RWPE1 (cell line): ENCODE results near the gene MCAT.
A peak's percentile ranks its signal among the peaks of the same experiment; 100 is the strongest.

Source experiments
- CTCF ChIA-PET: fragments of 350-600 bp; sonication (Branson Sonifier 250); formaldehyde crosslinking; extraction: SDS; loops from one replicate; lab custom pipeline; 2021; lab: Yijun Ruan, JAX
- POLR2A ChIA-PET: fragments of 400-600 bp; formaldehyde crosslinking; extraction: SDS; loops from one replicate; lab custom pipeline; 2020; ENCODE audit warnings: antibody characterized with exemption; ENCODE audit not compliant: low non-redundant PET; lab: Yijun Ruan, JAX
- DNase-seq: peaks from one replicate; pipeline ENCODE4 v3.0.0; 2012; ENCODE audit warnings: low spot score
- H3K27ac ChIP-seq: fragments of 450-650 bp; 2 replicates; pipeline ENCODE4 v1.5.1; 2017
- TF ChIP-seq, protein P1 (sequence below): fragments of 450-650 bp; conservative IDR thresholded peaks from 2 replicates; pipeline ENCODE4 v1.5.1; 2017; ENCODE audit warnings: low read depth, mild to moderate bottlenecking

The MCAT gene

DNA sequence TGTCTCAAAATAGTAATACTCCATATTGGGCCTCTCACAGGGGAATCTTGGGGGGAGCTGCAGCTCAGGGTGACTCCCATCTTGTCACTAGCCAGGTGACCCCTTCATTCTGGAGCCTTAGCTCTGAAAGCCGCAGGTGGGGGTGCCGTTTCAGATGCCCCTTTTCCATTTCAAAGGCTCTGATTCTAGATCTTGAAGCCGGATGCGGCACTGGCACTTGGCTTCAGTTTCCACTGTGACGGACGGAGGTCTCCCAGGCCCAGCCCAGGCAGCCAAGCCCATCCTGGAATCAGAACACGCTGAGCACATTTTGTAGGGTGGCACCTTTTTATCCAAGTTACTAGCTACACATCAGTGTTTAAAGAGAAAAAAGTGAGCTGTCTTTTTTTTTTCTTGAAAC, 26.3 kb downstream of the MCAT start:
- ChIA-PET CTCF (interaction anchor here (0.6 kb wide), 1 partner anchor 330 kb away, joined by 4 read pairs; no protein-coding TSS in a partner anchor), POLR2A (no interaction called here)
- H3K27ac ChIP-seq, result no peak overlapping the region
- TF ChIP-seq, protein P1, sequence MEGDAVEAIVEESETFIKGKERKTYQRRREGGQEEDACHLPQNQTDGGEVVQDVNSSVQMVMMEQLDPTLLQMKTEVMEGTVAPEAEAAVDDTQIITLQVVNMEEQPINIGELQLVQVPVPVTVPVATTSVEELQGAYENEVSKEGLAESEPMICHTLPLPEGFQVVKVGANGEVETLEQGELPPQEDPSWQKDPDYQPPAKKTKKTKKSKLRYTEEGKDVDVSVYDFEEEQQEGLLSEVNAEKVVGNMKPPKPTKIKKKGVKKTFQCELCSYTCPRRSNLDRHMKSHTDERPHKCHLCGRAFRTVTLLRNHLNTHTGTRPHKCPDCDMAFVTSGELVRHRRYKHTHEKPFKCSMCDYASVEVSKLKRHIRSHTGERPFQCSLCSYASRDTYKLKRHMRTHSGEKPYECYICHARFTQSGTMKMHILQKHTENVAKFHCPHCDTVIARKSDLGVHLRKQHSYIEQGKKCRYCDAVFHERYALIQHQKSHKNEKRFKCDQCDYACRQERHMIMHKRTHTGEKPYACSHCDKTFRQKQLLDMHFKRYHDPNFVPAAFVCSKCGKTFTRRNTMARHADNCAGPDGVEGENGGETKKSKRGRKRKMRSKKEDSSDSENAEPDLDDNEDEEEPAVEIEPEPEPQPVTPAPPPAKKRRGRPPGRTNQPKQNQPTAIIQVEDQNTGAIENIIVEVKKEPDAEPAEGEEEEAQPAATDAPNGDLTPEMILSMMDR, result no peak
- DNase-seq, result no peak

DNA sequence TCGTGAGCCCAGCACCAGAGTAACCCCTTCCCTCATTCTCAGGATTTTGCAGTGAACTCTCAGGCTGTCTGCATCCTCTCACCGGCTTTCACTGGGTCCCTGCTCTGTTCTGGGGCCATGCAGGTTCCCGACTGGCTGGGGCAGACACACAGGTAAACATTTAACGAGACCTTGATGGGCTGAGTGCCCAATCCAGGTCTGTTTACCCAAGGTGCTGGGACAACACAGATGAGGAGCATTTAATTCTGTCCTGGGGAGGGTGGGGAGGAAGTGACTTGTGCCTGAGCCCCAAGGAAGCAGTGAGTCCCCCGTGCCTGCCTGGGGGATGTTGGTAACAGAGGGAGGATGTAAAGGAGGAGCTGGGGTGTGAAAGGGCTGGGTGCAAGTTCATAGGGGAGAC, 28.2 kb downstream of the MCAT start:
- DNase-seq, result no peak
- ChIA-PET POLR2A (no interaction called here), CTCF (no interaction called here)
- no peak overlapping the region for H3K27ac ChIP-seq
- TF ChIP-seq, protein P1, result no peak

DNA sequence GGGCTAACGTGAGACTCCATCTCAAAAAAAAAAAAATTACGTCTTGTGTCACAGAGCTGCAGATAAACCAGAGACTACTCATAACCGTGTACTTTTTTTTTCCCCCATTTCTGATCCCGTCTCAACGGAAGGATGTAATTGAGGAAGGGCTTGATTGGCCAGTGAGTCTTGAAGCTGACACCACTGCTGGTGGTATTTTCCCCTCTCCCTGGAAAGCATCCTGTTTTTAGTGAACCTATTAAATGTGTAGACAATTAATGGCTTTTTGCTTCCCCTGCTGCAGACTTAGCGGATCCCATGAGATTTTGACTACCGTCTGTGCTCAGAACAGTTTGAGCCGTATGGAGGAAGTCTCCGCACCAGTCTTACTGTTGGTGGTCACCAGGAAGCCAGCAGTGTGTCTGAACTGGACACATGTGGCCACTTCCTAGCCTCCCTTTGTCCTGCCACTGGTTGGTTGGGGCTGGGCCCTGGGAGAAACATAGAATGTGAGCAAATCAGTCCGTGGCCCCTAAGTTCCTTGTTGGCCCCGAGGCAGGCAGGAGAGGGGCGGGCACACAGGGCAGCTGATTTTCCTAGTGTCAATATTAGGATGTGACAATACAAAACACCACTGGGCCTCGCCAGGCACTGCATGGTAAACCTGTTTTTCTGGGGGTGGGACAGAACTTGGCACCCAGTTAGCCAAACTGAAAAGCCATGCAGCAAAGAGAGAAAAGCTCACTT, 29.5 kb downstream of the MCAT start:
- TF ChIP-seq, protein P1, result no peak
- ChIA-PET CTCF (no interaction called here), POLR2A (no interaction called here)
- no peak overlapping the region for H3K27ac ChIP-seq
- no peak for DNase-seq

DNA sequence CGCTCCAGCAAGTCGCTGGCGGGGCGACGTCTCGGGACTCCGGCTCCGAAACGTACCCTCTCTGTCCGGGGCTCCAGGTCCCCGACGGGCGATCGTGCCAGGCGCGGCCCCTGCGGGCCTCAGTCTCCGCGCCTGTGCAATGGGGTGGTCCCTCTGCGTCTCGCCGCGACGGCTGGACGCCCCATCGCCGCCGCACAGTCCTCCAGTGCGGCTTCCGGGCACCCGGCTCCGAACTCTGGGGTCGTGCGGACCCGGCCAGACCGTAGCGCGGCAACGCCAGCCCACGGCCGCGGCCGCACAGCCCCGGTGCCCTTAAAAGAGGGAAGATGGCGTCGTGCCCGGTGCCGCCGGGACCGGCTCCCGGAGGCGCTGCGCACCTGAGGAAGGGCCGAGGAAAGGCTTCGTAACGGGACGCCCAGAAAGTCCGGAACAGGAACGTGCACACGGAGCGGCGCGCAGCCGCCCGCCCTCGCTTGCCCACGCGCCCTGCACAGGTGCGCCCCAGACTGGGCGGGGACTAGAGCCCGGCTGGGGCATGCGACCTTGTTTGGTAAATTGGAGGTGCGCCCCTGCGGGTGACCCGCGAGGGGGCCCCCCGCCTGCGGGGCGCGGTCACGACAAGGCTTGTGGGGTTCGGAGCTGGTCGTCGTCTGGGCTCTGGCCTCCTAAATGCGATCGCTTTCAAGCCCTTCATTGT, 32.1 kb downstream of the MCAT start:
- CTCF ChIA-PET, result interaction anchor here (0.6 to 1.0 kb wide), 2 partner anchors 26 to 47 kb away, joined by 3 read pairs; no protein-coding TSS in a partner anchor
- no peak for DNase-seq
- POLR2A ChIA-PET, result no interaction called here
- TF ChIP-seq, protein P1, result no peak
- no peak overlapping the region for H3K27ac ChIP-seq

DNA sequence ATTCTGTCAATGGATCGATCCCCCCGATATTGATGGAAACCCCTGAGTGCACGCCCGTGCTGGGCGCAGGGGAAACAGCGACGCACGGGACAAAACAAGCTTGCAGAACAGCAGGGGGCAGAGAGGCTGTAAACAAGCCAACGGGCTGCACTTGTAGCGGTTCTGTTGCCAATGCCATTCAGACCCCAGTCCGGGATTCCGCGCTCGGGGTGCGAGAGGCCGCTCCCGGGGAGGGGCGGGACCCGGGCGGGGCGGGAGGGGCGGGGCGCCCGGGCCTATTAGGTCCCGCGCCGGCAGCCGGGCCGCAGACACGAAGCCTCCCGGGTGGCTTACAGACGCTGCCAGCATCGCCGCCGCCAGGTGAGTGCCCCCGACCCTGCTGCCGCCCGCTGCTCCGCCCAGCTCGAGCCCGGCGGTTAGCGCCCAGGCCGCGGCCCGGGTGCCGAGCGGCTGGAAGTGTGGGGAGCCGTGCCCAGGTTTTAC, 32.7 kb downstream of the MCAT start, which contains the start of gene BIK:
BIK (plus strand) TSS at position 307 of the 483 bp plus-strand sequence. CDS start 13,273 bp downstream, outside the sequence.
- H3K27ac ChIP-seq, result no peak within 1 kb of the TSS
- ChIA-PET POLR2A (interaction anchor here (0.6 kb wide), 1 partner anchor 23 kb away, joined by 7 read pairs; no protein-coding TSS in a partner anchor), CTCF (interaction anchor here (0.7 to 1.0 kb wide), 2 partner anchors 34 to 48 kb away, joined by 3 read pairs; no protein-coding TSS in a partner anchor)
- DNase-seq, result peak; percentile 19
- TF ChIP-seq, protein P1, result no peak

DNA sequence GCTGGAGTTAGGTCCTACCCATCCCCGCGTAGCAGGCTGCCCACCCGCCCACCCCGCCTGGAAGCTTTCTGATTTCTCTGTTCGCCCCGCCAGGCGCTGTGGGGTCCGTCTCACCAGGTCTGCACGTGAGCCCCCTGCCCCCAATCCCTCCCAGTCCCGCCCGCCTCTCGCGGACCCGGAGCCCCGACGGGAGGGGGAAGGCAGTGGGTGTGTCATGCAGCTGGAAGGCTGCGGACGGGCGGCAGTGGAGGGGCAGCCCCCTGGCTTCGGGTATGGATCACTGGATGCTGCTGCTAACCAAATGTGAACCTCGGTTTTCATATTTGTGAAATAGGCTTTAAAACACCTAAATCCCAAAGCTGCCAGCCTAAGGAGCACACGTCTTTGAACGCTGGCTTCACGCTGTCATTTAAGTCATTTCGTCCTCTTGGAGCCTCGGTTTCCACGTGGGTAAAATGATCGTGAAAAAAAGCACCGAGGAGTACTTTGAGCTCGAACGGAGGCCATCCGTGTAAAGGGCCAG, 33.2 kb downstream of the MCAT start:
- no peak overlapping the region for H3K27ac ChIP-seq
- no peak for DNase-seq
- TF ChIP-seq, protein P1, result no peak
- POLR2A ChIA-PET, result interaction anchor here (0.6 kb wide), 1 partner anchor 23 kb away, joined by 7 read pairs; no protein-coding TSS in a partner anchor
- CTCF ChIA-PET, result interaction anchor here (0.5 to 1.0 kb wide), 3 partner anchors 35 to 334 kb away, joined by 3 read pairs; no protein-coding TSS in a partner anchor
